HG02623 (cell line): ENCODE measurements around the gene TSPAN17.

Source experiments
- ATAC-seq: cut with Tn5 transposase; IDR thresholded peaks from one replicate; pipeline ENCODE4 v1.9.1; 2021; ENCODE audit warnings: moderate library complexity; ENCODE audit not compliant: unreplicated experiment

The TSPAN17 gene

DNA sequence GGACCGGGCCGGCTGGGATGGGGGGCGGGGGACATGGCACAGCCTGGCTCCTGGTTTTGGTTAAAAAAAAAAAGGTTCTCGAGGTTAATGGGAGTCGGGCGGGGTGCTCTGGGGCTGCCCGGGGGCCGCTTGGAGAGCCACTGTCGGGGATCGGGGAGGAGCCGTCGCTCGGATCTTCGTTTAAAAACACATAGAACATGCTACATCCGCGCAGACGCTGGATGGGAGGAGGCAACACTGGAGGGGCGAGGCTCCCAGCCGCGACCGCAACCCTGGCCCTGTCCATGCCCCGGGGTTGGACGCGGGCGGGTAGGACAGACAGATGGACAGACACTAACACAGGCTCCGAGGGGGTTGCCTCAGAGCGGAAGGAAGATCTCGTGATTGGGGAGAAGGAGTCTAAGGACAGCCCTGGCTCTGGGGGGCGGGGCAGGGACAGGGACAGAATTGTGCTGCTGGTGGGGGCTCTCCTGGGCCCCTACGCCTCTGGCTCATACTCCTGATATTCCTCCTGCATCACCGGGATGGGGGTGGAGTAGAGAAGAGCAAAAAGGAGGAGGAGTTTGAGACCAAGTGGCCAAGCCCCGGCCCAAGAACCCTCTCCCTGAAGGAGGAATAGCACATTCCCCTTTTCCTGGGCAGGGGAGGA, 26.8 kb upstream of the TSPAN17 start:
- ATAC-seq = no peak

- ATAC-seq = no peak
These were observed 25.6 kb upstream of the TSPAN17 start for GRCh38 chr5:176621661-176622079.

- no peak for ATAC-seq
These were observed 23.1 kb upstream of the TSPAN17 start for GRCh38 chr5:176624142-176624541.

- ATAC-seq = no peak
These were observed 22.3 kb upstream of the TSPAN17 start for GRCh38 chr5:176624938-176625337.

DNA sequence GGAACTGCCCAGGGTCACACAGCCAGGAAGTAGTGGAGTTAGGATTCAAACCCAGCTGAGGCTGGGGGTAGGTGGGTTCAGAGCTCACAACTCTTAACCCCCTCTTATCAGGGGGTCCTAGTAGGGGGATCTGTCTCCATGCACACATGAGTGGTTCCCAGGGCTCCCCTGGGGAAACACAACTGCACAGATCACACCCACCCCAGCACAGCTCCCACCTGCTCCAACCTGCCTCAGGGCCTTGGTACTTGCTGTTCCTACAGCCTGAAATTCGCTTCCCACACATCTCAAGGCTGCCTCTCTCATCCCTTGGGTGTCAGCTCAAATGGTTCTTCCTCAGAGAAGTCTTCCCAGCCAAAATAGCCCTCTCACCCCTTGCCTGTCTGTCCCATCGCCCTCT, 21.8 kb upstream of the TSPAN17 start:
- ATAC-seq = no peak

- no peak for ATAC-seq
These were observed 21.1 kb upstream of the TSPAN17 start for GRCh38 chr5:176625966-176626875.

DNA sequence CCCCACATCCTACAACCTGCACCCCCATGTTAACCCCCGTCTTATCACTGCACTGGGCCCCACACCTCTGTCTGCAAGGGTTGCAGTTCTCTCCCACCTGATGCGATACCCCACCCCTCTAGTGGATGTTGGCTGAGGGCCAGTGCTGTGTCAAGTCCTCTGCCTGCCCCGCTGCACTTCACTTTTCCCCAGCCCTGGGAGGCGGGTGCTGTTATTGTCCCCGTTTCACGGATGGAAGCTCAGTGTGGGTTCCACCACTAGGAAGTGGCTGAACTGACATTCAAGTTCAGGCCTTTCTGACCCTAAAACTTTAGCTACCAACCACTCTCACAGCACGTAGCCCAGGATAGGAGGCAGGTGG, 20.4 kb upstream of the TSPAN17 start:
- ATAC-seq = no peak

DNA sequence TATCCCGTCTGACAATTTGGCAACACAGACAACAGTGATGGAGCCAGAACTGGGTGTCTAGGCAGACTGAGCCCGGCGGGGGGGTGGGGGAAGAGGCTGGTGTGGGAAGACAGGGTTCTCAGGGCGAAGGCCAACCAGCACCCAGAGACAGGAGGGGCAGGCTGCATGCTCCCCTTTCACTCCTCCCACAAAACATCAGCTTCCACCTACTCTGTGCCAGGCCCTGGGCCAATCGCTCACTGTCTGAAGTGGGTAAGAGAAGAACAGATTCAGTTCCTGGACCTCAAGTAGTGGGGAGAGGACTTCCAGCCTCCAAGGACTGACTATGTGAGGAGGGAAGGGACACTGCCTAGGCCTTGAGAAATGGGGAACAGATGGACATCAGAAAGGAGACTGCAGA, 19.7 kb upstream of the TSPAN17 start:
- no peak for ATAC-seq

DNA sequence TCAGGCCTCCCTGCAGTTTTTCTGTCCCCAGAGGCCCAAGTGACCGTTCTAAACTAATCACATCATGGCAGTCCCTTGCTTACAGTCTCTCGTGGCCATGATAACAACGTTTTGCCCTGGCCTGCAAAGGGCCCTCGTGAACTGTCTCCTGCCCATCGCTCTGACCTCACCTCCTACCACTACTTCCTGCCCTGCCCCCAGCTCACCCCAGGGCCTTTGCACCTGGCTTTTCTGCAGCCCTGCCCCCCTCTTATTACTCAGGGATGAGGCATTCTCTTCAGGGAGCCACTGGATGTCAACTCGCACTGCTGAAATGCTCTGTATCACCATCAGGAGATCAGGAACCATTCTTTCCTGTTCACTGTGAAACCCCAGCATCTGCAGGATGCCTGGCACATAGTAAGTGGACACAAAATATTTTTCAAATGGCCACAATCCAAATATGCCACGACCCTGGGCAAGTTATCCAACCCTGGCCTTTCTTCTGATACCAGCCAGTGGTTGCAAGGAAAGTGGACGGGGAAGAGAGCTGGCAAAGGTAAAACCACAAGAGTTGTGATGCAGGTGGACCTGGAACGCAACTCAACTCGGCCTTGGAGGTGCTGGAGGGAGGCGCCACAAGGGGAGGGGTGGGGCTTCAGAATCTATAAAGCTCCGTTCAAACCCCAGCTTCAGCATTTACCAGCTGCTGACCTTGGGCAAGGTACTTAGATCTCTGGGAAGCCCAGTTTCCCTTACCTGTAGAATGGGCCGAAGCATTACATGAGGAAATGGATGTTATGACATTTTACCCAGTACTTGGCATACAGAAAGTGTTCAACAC, 18.7 kb upstream of the TSPAN17 start:
- no peak for ATAC-seq

DNA sequence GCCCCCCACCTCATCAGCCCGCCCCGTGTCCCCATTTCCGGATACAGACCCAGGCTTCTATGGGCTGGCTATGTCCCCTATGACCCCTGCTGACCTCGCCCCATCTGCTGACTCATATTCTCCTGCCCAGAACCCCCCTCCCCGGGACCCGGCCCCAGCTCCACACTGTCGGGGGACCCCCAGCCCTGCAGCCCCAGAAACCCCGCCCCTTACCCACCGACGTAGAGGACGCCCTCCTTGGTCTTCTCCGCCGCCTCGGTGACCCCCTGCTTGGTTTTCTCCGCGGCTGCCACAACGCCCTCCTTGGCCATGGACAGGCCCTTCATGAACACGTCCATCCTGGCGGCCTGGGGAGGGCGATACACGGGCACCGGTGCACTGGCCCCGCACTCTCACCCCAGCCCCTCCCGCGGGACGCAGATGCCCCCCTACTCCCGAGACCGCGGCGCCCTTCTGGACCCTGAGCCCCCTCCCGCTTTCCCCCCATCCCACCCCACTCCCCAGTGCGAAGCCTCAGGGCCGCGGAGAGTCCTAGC, 17.9 kb upstream of the TSPAN17 start:
- no peak for ATAC-seq

DNA sequence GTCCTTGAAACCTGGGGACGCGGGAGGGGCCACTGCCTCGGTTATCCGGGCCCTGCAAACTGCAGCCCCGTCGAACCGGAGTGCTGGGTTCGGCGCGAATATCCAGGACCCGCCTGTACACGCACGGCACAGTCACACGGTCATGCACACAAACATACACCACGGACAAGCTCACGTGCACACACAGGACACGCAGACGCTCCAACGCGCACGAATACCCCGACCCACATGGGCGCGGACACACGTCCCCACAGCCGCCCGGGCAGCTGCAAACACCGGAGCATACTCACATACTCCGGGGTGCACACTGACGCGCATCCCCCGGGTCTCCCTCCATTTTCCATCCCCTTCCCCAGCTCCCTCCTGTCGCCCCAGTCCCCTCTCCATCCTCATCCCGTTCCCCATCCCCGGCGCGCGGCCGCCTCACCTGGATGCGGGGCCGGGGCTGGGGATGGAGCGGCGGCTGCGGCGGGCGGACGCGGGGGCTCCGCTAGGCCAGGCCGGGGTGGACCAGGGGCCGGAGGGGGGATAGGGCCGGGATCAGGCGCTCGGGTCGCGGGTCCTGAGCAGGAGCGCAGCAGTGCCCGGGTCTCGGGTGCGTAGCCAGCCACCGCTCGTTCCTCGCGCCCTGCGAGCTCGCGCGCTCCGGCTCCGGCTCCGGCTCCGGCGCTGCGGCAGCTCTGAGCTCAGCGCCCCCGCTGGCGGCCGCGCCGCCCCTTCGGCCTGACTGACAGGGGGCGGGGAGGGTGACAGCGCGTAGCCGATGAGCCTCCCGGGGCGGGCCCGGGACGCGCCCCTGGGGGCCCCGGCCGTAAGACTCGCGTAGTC, 17.2 kb upstream of the TSPAN17 start, which contains the start of the genes EIF4E1B and SNCB:
TSS of gene EIF4E1B (plus strand) at position 823 of the 828 bp plus-strand sequence. CDS start 12,113 bp downstream, outside the sequence.
TSS of gene SNCB (minus strand) at position 682 of the 828 bp plus-strand sequence. CDS start 880 bp downstream, outside the sequence.
- peak; percentile 50 for ATAC-seq

GRCh38 chr5:176630681-176631222, 16.5 kb upstream of the TSPAN17 start:
- ATAC-seq = no peak

DNA sequence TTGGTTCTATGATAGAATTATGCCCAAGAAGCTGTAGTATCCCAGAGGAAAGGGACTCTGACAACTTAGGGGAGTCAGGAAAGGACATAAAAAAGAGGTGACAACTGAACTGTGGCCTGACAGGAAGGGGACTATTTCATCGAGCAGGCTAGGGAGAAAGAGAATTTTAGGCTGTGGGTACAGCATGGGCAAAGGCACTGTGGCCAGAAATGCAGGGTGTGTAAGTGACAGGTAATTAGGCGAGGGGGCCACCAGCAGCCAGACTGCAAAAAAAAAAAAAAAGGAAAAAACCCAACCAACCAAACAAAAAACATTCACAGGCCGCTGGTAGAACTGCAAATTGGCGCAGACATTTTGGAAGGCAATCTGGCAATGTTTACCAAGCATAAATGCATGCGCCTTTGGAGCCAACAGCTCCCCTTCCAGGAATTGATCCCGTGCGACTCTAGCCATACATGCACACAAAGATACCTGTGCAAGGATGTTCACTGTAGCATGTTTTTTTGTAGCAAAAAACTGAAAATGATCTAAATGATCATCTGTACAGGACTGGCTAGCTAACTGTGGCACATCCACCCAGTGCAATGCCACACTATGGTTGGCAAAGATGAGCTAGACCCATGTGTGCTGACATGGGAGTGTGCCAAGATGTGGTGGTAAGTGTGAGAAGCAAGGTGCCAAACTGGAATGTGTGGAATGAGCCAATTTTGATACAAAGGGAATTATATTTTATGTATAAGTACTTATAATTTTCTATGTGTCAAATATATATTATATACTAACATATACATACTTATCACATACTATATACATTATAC, 15.7 kb upstream of the TSPAN17 start:
- ATAC-seq = no peak

- ATAC-seq = no peak
These were observed 14.5 kb upstream of the TSPAN17 start for GRCh38 chr5:176632745-176633144.

GRCh38 chr5:176633598-176633997, 13.7 kb upstream of the TSPAN17 start:
- ATAC-seq = no peak

DNA sequence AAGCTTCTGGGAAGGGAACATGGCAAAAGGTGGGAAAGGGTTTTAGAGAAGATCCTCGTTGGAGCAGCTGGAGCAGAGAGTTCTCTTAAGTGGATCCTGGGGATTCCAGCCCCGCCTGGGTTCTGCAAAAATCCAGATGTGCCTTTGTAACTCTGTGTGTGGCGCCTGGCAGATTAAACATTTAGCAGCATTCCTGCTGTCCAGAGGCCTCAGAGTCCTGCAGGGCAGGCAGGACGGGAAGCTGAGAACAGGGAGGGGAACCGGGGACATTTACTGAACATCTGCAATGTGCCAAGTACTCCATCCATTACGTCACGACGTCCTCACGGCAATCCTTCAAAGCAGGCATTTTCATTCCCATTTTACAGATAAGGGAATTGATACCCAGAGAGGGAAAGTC, 10.9 kb upstream of the TSPAN17 start:
- ATAC-seq = no peak

GRCh38 chr5:176637556-176637955, 9.7 kb upstream of the TSPAN17 start:
- ATAC-seq = no peak

- ATAC-seq = no peak
These were observed 8.8 kb upstream of the TSPAN17 start for GRCh38 chr5:176638437-176638836.

GRCh38 chr5:176639208-176639607, 8.1 kb upstream of the TSPAN17 start:
- no peak for ATAC-seq
